Measurements from ENCODE around the gene ONECUT1. TPM values are rescaled to one million over a fixed set of nuclear protein-coding genes. Genes with fewer than 3 reads are reported as not detected.

The ONECUT1 gene
- total and polyA plus RNA-seq, 7 donors: not detected

DNA sequence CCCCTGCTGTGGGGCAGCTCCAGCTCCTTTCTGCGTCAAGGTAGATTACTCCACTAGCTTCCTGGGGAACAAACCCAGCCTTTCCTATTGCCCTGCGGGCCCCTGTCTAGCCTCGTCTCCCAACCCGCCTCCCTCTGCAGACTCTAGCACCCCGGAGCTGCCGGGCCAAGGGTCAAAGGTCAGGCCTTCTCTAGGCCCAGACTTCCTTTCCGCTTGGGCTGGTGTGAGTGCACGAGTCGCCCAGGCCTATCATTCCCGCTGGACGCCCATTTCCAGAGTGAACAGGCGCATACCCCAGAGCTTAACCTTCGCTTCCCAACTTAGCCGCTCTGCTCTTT is 11.6 kb upstream of the ONECUT1 start:
- intact Hi-C loops (cut with DNase I): no loop called here
- ATAC-seq: no peak

DNA sequence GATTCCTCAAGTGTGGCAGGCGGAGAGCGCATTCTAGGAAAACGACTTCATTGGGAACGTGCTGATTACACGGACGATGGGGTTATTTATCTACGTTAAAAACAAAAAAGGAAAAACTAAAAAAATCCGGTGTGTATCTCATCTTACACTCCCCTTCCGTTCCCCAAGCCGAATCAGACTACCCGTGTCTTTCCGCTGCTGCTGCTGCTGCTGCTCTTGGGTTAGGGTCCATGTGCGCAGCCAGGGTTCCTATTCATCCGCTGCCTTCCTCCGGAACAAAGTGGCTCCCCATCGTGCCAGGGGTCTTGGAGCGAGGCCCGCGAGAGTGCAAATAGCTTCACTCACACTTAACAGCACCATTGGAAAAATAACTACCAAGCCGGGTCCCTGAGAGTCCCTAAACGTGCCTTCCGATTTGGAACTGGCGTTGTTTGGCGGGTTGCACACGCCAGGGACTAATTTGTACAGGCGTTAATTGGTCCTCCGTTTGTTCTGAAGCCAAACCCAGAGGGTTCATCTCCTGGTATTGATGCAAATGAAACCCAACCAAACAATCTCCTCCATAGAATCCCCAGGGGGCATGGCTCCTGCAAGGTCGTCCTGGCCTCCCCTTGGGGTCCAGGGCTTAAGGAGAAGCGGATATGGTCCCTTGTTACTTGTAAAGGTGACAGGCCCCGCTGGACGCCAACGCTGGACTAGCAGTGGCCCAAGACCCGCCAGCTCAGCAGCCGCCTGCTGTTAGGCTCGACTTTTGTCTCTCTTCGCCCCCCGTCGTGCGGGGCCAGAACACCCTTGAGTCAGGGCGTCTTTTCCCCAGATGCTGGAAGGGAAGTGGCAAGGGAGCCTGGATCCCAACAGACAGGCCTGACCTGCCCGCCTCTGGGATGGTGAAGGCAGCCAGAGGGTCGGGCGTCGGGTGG is 11.0 kb upstream of the ONECUT1 start:
- intact Hi-C loops (cut with DNase I): no loop called here
- WGBS, 3 donors: 10 to 15% (median 13%) methylated on average over 44 of the region's 44 CpGs

More for the DNA sequence above, 11.6 kb upstream of the ONECUT1 start:
- Histone ChIP-seq H3K27ac (no peak overlapping the region), H3K9me3 (no peaks in the 10 kb centered on the region), H3K27me3 (ENCODE audit: insufficient read depth in 3 of 3, low read length in 2 of 3) (peaks cover 0 to 98% (median 60%) of the 10 kb centered on the region in 3 donors), H3K4me1 (peaks cover 21% of the 10 kb centered on the region), H3K4me3 (no peak overlapping the region), H3K36me3 (ENCODE audit: insufficient read depth in 1 of 2, low read depth in 1 of 2) (no peaks in the 10 kb centered on the region)
- WGBS, 3 donors: 40 to 47% (median 40%) methylated on average over 14 of the region's 14 CpGs
- no peak for TF ChIP-seq CTCF (IDR thresholded peaks at IDR 0.05)
- DNase-seq: no peak

DNA sequence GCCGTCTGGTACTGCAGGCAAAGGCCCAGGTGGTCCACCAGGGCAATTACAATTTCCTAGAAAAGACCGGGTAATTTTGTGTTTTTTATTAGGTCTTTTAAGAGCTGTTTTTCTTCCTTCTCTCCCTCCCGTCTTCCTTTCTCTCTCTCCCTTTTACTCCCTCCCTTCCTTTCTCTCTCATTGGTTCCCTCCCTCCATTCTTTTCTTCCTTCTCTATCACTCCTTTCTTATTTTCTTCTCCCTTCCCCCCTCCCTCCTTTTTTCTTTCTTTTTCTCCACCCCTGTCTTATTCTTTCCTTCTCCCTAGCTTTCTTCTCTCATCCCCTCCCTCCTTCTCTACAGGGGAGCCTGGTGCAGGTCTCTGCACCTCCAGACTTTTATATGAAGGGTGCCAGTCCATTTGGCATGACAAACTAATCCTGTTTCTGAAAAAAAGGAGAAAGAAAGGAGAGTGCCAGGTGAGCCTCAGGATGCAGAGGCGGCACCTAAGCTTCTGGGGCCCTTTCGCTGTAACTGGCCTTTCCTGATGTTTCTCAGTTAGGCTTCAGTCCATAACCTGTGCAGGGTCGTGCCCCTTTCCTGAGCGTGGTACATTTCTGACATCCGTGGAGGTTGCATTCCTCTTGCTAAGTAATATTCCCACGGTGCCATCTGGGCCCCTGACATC is 9.1 kb upstream of the ONECUT1 start:
- no peak for ATAC-seq
- Histone ChIP-seq H3K4me3 (no peak overlapping the region), H3K9me3 (no peaks in the 10 kb centered on the region), H3K27me3 (ENCODE audit: insufficient read depth in 3 of 3, low read length in 2 of 3) (peaks cover 3 to 98% (median 71%) of the 10 kb centered on the region in 3 donors), H3K36me3 (ENCODE audit: insufficient read depth in 1 of 2, low read depth in 1 of 2) (no peaks in the 10 kb centered on the region), H3K27ac (no peak overlapping the region), H3K4me1 (peaks cover 4% of the 10 kb centered on the region)
- 29 to 41% (median 38%) methylated on average over 9 of the region's 9 CpGs for WGBS, 3 donors
- TF ChIP-seq CTCF (IDR thresholded peaks at IDR 0.05): no peak
- DNase-seq: no peak
- intact Hi-C loops (cut with DNase I): no loop called here

More for the DNA sequence above, 11.0 kb upstream of the ONECUT1 start:
- Histone ChIP-seq H3K36me3 (ENCODE audit: insufficient read depth in 1 of 2, low read depth in 1 of 2) (no peaks in the 10 kb centered on the region), H3K9me3 (no peaks in the 10 kb centered on the region), H3K27me3 (ENCODE audit: insufficient read depth in 3 of 3, low read length in 2 of 3) (peaks cover 0 to 98% (median 61%) of the 10 kb centered on the region in 3 donors), H3K27ac (no peak overlapping the region), H3K4me1 (peaks cover 20% of the 10 kb centered on the region), H3K4me3 (no peak overlapping the region)
- DNase-seq (no peak), ATAC-seq (no peak)
- no peak for TF ChIP-seq CTCF (IDR thresholded peaks at IDR 0.05)

- no peak overlapping the region for H3K4me3 ChIP-seq
- intact Hi-C loops (cut with DNase I): no loop called here
- DNase-seq (no peak), ATAC-seq (no peak)
- no peak for TF ChIP-seq CTCF (IDR thresholded peaks at IDR 0.05)
- peaks cover 4% of the 10 kb centered on the region for H3K4me1 ChIP-seq
- H3K27me3 ChIP-seq (ENCODE audit: insufficient read depth in 3 of 3, low read length in 2 of 3): peaks cover 3 to 98% (median 69%) of the 10 kb centered on the region in 3 donors
- H3K36me3 ChIP-seq (ENCODE audit: insufficient read depth in 1 of 2, low read depth in 1 of 2): no peaks in the 10 kb centered on the region
- no peak overlapping the region for H3K27ac ChIP-seq
- 6 to 11% (median 8%) methylated on average over 28 of the region's 28 CpGs for WGBS, 3 donors
- no peaks in the 10 kb centered on the region for H3K9me3 ChIP-seq
Measured at GRCh38 chr15:52798529-52799101, 8.5 kb upstream of the ONECUT1 start.

Data from psoas muscle (tissue), 8 donors.